Body of pancreas (tissue), 4 donors: ENCODE measurements around the gene TMEM129.

ENCODE experiments used
- CTCF ChIP-seq, 7 experiments: fragments of 450-650 bp in 4 of 7; fragments of 200-600 bp in 3 of 7; sonication (generic) in 3 of 7; IDR thresholded peaks; one replicate each; pipeline ENCODE4 v1.5.1; 2016 to 2019; ENCODE audit warnings: antibody characterized with exemption in 7 of 7
- POLR2A ChIP-seq, 3 donors: fragments of 450-650 bp; IDR thresholded peaks; one replicate each; pipeline ENCODE4 v1.6.1; 2016; ENCODE audit warnings: antibody characterized with exemption in 3 of 3, mild to moderate bottlenecking in 2 of 3

- TF ChIP-seq CTCF (IDR thresholded peaks at IDR 0.05) (no peak), POLR2A (IDR thresholded peaks at IDR 0.05) (no peak)
Measured at GRCh38 chr4:1721666-1722550, 785 bp upstream of the TMEM129 start.
